GM12878 (cell line): ENCODE measurements around the gene GPR155. TPM values are rescaled to one million over a fixed set of nuclear protein-coding genes. Genes with fewer than 3 reads are reported as not detected.

Experiments
- ATAC-seq: fragments of 200-7000 bp; cut with Tn5 transposase; 3 replicates; pipeline ENCODE4 v1.9.1; 2020; ENCODE audit warnings: mild to moderate bottlenecking, moderate library complexity
- BruUV-seq: library from RNA; stranded (reverse); fragments of 400-500 nt; replicated peaks from 2 replicates; lab custom pipeline; 2021; lab: Mats Ljungman, UMichigan
- CTCF ChIA-PET: fragments of 300-600 bp; sonication (Branson Sonifier 250); formaldehyde crosslinking; extraction: SDS; loops from one replicate; lab custom pipeline; 2021; ENCODE audit warnings: inconsistent platforms; lab: Yijun Ruan, JAX
- POLR2A ChIA-PET: fragments of 350-600 bp; formaldehyde crosslinking; extraction: SDS; loops from one replicate; lab custom pipeline; 2021; ENCODE audit warnings: inconsistent platforms; lab: Charles Lee
- RAD21 ChIA-PET: fragments of 300-600 bp; sonication (Branson Sonifier 250); formaldehyde crosslinking; loops from one replicate; lab custom pipeline; 2023; ENCODE audit warnings: antibody characterized with exemption; ENCODE audit not compliant: unreplicated experiment; lab: Charles Lee
- SMC1A ChIA-PET: fragments of 300-600 bp; sonication (Branson Sonifier 250); formaldehyde crosslinking; loops from one replicate; lab custom pipeline; 2023; ENCODE audit not compliant: unreplicated experiment, uncharacterized antibody; lab: Charles Lee
- DNase-seq: peaks from one replicate; pipeline ENCODE4 v3.0.0-alpha.2; 2011; ENCODE audit warnings: low read depth, low spot score
- FAIRE-seq: peaks from 3 replicates; lab custom pipeline; 2011; peaks lifted over from hg19 to GRCh38; lab: Jason Lieb, UNC
- H2AFZ ChIP-seq: 2 replicates; pipeline ENCODE4 v1.6.0; 2011; ENCODE audit warnings: low read depth, low read length, control low read depth; ENCODE audit not compliant: control insufficient read depth
- H3K27ac ChIP-seq: 2 replicates; pipeline ENCODE4 v1.5.1; 2011; ENCODE audit warnings: control low read depth; ENCODE audit not compliant: control insufficient read depth, insufficient read depth
- H3K27me3 ChIP-seq, 2 experiments: replicated peaks in 1 of 2; 2 replicates each; pipeline versions ENCODE4 v1.6.0 to v1.6.1; 2011; ENCODE audit warnings: low read length in 1 of 2; ENCODE audit not compliant: control insufficient read depth in 2 of 2, insufficient read depth in 2 of 2
- H3K36me3 ChIP-seq, 2 experiments: 2 replicates each; pipeline ENCODE4 v1.5.1; 2011; ENCODE audit warnings: low read length in 1 of 2; ENCODE audit not compliant: control insufficient read depth in 2 of 2, insufficient read depth in 2 of 2
- H3K4me1 ChIP-seq: 2 replicates; pipeline ENCODE4 v1.6.1; 2011; ENCODE audit warnings: mild to moderate bottlenecking, low read length, moderate library complexity, mixed read lengths; ENCODE audit not compliant: control insufficient read depth, insufficient read depth
- H3K4me2 ChIP-seq: 2 replicates; pipeline ENCODE4 v1.6.0; 2011; ENCODE audit warnings: control low read depth; ENCODE audit not compliant: control insufficient read depth, insufficient read depth
- H3K4me3 ChIP-seq: fragments of 200-600 bp; sonication (generic); 2 replicates; pipeline ENCODE4 v1.5.1; 2016
- H3K79me2 ChIP-seq: 2 replicates; pipeline ENCODE4 v1.6.0; 2011; ENCODE audit warnings: low read length; ENCODE audit not compliant: control insufficient read depth, insufficient read depth
- H3K9ac ChIP-seq: 2 replicates; pipeline ENCODE4 v1.8.0; 2011; ENCODE audit warnings: low read length, control low read depth, mixed read lengths; ENCODE audit not compliant: control insufficient read depth, insufficient read depth
- H3K9me3 ChIP-seq: replicated peaks from 3 replicates; pipeline ENCODE4 v1.5.1; 2011; ENCODE audit warnings: mild to moderate bottlenecking, low read length; ENCODE audit not compliant: control insufficient read depth, insufficient read depth
- H4K20me1 ChIP-seq: 2 replicates; pipeline ENCODE4 v1.6.0; 2011; ENCODE audit not compliant: control insufficient read depth, insufficient read depth
- CBFB ChIP-seq: IDR thresholded peaks from 2 replicates; pipeline ENCODE4 v1.6.1; 2016; ENCODE audit warnings: antibody characterized with exemption, low read depth
- MXI1 ChIP-seq: fragments of 150-350 bp; IDR thresholded peaks from 2 replicates; pipeline ENCODE4 v1.6.1; 2011; ENCODE audit warnings: low read depth, mild to moderate bottlenecking, inconsistent platforms, low read length, improper control_type of control experiment
- NR2F1 ChIP-seq: fragments of 450-650 bp; conservative IDR thresholded peaks from 2 replicates; pipeline ENCODE4 v1.6.1; 2017; ENCODE audit warnings: mild to moderate bottlenecking
- PAX8 ChIP-seq: fragments of 450-650 bp; IDR thresholded peaks from 2 replicates; pipeline ENCODE4 v1.6.1; 2017; ENCODE audit warnings: mild to moderate bottlenecking, moderate library complexity
- ZBTB33 ChIP-seq: fragments of 450-650 bp; IDR thresholded peaks from 2 replicates; pipeline ENCODE4 v1.6.1; 2017; ENCODE audit warnings: mild to moderate bottlenecking
- WGBS: methylation state at CpG from one replicate; pipeline ENCODE4 v1.1.6; 2016; ENCODE audit warnings: low lambda C conversion rate; ENCODE audit not compliant: insufficient replicate concordance, insufficient coverage; ENCODE audit errors: missing lambda C conversion rate; 5-methylcytosine and 5-hydroxymethylcytosine counted together
- in situ Hi-C: fragments of 300-500 bp; cut with MboI; formaldehyde crosslinking; loops from 9 replicates; pipeline ENCODE4 v1.14.3; 2018; ENCODE audit warnings: mixed read lengths
- intact Hi-C: fragments of 100-400 bp; cut with micrococcal nuclease; formaldehyde crosslinking; loops from one replicate; pipeline ENCODE4 v1.14.2; 2022; ENCODE audit not compliant: unreplicated experiment
- polyA plus RNA-seq, 11 experiments: library from polyadenylated mRNA; depleted of rRNA in 4 of 11; unstranded in 6 of 11; stranded (reverse) in 5 of 11; fragments of >200 nt; fragmentation: Nextera tagmentation in 4 of 11; fragmentation: Illumina TruSeq in 1 of 11; extraction: Ambion mirVana in 4 of 11; extraction: Trizol in 1 of 11; gene quantifications; 1 replicate in 1 of 11; 2 replicates in 10 of 11; pipeline versions ENCODE4 v1.2.1 to v1.2.3, GENCODE V29; 2011 to 2016; ENCODE audit warnings: inconsistent platforms in 2 of 11, missing spikeins in 2 of 11, low read depth in 1 of 11
- total RNA-seq, 4 experiments: library from RNA; depleted of rRNA in 3 of 4; stranded (reverse); fragments of >200 nt in 3 of 4; fragmentation: Illumina TruSeq in 1 of 4; extraction: Trizol in 1 of 4; gene quantifications; 2 replicates each; pipeline versions ENCODE4 v1.2.1 to v1.2.3, GENCODE V29; 2013 to 2021

GPR155 gene
- total and polyA plus RNA-seq, 10 of the 15 experiments (the other 5 are each of a cell fraction or from before 2014, with no cell fraction given) = 0.53 to 3.0 (median 1.5) TPM

GRCh38 chr2:174527959-174528358 is 41.1 kb upstream of the GPR155 start:
- H3K9me3 ChIP-seq = no peaks in the 10 kb centered on the region
- CTCF ChIA-PET = interaction anchor here (0.7 to 1.2 kb wide), 3 partner anchors 34 to 159 kb away, joined by 3 to 4 read pairs (median 3); no protein-coding TSS in a partner anchor
- no peaks in the 10 kb centered on the region for H3K27me3 ChIP-seq
- ATAC-seq (no peak), DNase-seq (no peak), FAIRE-seq (no peak)
- POLR2A ChIA-PET = no interaction called here
- no peak overlapping the region for H3K4me2 ChIP-seq
- no peaks in the 10 kb centered on the region for H3K79me2 ChIP-seq
- no peaks in the 10 kb centered on the region for H4K20me1 ChIP-seq
- no peak for TF ChIP-seq PAX8
- TF ChIP-seq NR2F1 = no peak
- no peak for TF ChIP-seq CBFB
- TF ChIP-seq ZBTB33 = no peak
- TF ChIP-seq MXI1 = no peak
- H3K9ac ChIP-seq = no peak overlapping the region
- no peaks in the 10 kb centered on the region for H3K4me1 ChIP-seq
- intact Hi-C loops = no loop called here
- in situ Hi-C loops = no loop called here
- 42% methylated on average over 3 of the region's 3 CpGs for WGBS
- no peaks in the 10 kb centered on the region for H3K36me3 ChIP-seq
- SMC1A ChIA-PET = interaction anchor here (0.6 to 1.5 kb wide), 3 partner anchors 34 to 159 kb away, joined by 3 to 5 read pairs (median 4); no protein-coding TSS in a partner anchor
- H3K4me3 ChIP-seq = no peak overlapping the region
- no peak overlapping the region for H3K27ac ChIP-seq
- no TSS peak for BruUV-seq
- RAD21 ChIA-PET = no interaction called here
- no peak overlapping the region for H2AFZ ChIP-seq
